ENCODE data around the gene SAV1.
"Not testable (repeated sequence)": the region's sequence is repeated elsewhere in the genome, so short reads cannot be mapped to it uniquely, and the experiment has no call there.

Gene SAV1

DNA sequence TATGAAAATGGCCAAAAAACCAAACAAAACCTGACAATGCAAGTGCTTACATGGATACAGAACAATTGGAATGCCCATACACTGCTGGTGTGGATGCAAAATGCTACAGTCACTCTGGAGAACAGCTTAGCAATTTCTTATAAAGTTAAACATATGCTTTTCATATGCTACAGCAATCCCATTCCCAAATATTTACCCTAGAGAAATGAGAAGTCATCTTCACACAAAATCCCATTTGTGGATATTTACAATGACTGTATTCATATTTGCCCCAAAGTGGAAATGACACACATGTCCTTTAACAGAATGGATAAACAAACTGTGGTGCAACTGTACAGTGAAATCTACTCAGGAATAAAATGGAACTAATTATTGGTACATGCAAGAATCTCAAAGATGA lies 20.4 kb downstream of the SAV1 start:
- H3K9me3 ChIP-seq, result no peaks in the 10 kb centered on the region
- no peaks in the 10 kb centered on the region for H3K27me3 ChIP-seq
- no peak overlapping the region for H3K27ac ChIP-seq
- TF ChIP-seq, protein P1, sequence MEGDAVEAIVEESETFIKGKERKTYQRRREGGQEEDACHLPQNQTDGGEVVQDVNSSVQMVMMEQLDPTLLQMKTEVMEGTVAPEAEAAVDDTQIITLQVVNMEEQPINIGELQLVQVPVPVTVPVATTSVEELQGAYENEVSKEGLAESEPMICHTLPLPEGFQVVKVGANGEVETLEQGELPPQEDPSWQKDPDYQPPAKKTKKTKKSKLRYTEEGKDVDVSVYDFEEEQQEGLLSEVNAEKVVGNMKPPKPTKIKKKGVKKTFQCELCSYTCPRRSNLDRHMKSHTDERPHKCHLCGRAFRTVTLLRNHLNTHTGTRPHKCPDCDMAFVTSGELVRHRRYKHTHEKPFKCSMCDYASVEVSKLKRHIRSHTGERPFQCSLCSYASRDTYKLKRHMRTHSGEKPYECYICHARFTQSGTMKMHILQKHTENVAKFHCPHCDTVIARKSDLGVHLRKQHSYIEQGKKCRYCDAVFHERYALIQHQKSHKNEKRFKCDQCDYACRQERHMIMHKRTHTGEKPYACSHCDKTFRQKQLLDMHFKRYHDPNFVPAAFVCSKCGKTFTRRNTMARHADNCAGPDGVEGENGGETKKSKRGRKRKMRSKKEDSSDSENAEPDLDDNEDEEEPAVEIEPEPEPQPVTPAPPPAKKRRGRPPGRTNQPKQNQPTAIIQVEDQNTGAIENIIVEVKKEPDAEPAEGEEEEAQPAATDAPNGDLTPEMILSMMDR (IDR thresholded peaks at IDR 0.05), result no peak
- no peaks in the 10 kb centered on the region for H3K36me3 ChIP-seq
- H3K4me1 ChIP-seq (ENCODE audit: control insufficient read depth in 1 of 2, insufficient read depth in 1 of 2, low read depth in 1 of 2, low read length in 1 of 2), result no peaks in the 10 kb centered on the region
- H3K4me3 ChIP-seq (ENCODE audit: low read depth in 1 of 2, low read length in 1 of 2), result no peak overlapping the region

DNA sequence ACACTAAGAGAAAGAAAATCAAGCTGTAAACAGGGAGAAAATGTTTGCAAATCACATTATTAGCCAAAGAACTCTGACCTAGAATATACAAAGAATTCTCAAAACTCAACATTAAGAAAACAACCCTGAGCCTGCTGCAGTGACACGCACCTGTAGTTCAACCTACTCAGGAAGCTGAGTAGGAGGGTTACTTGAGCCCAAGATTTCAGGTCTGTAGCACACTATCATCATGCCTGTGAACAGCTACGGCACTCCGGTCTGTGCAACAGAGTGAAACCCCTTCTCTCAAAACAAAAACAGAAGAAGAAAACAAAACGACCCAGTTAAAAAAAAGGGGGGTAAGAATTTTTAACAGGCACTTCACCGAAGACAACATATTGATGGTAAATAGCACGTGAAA lies 20.8 kb downstream of the SAV1 start:
- TF ChIP-seq, protein P1 (IDR thresholded peaks at IDR 0.05), result no peak
- Histone ChIP-seq H3K9me3 (no peaks in the 10 kb centered on the region), H3K4me3 (ENCODE audit: low read depth in 1 of 2, low read length in 1 of 2) (no peak overlapping the region), H3K4me1 (ENCODE audit: control insufficient read depth in 1 of 2, insufficient read depth in 1 of 2, low read depth in 1 of 2, low read length in 1 of 2) (no peaks in the 10 kb centered on the region), H3K27ac (no peak overlapping the region), H3K27me3 (no peaks in the 10 kb centered on the region), H3K36me3 (no peaks in the 10 kb centered on the region)

DNA sequence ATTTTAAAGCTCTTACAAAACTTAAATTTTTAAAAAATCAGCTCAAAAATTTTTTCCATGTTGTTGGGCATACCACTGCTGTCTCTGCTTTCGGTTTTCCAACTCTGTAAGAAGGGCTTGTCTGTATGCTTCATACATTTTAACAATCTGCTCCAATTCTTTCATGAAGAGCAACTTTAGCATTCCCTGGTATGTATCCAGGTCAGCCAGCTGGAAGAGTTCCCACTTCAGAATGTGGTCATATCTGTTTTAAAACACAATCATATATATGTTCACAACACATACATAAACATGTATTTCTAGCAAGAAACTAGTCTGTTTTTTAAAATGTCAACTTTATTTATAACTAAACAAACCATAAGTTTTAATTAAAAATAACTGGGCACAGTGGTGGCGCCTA lies 33.0 kb downstream of the SAV1 start:
- Histone ChIP-seq H3K9me3 (no peaks in the 10 kb centered on the region), H3K36me3 (no peaks in the 10 kb centered on the region), H3K27ac (no peak overlapping the region), H3K4me3 (ENCODE audit: low read depth in 1 of 2, low read length in 1 of 2) (no peak overlapping the region), H3K27me3 (no peaks in the 10 kb centered on the region), H3K4me1 (ENCODE audit: control insufficient read depth in 1 of 2, insufficient read depth in 1 of 2, low read depth in 1 of 2, low read length in 1 of 2) (no peaks in the 10 kb centered on the region)
- TF ChIP-seq, protein P1 (IDR thresholded peaks at IDR 0.05), result no peak

DNA sequence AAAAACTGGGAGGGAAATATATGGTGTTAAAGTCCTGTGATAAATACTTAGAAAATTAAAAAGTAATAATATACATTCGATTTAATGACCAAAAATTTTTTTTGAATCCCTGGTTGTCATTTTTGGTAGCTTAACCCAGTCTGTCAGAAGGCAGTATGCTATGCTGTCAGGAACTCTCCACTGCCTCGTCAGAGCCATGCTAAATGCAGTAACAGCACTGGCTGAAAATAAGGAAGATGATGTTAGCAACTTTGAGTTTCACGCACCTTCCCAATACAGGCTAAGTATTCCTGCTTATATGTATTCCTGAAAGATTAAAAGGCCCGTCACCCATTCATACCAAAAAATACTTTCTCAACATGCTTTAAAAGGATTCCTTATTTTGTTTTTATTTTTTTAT lies 34.2 kb downstream of the SAV1 start:
- TF ChIP-seq, protein P1 (IDR thresholded peaks at IDR 0.05), result no peak
- H3K4me1 ChIP-seq (ENCODE audit: control insufficient read depth in 1 of 2, insufficient read depth in 1 of 2, low read depth in 1 of 2, low read length in 1 of 2), result no peaks in the 10 kb centered on the region
- H3K4me3 ChIP-seq (ENCODE audit: low read depth in 1 of 2, low read length in 1 of 2), result no peak overlapping the region
- no peaks in the 10 kb centered on the region for H3K27me3 ChIP-seq
- H3K36me3 ChIP-seq, result no peaks in the 10 kb centered on the region
- H3K9me3 ChIP-seq, result no peaks in the 10 kb centered on the region
- H3K27ac ChIP-seq, result no peak overlapping the region

DNA sequence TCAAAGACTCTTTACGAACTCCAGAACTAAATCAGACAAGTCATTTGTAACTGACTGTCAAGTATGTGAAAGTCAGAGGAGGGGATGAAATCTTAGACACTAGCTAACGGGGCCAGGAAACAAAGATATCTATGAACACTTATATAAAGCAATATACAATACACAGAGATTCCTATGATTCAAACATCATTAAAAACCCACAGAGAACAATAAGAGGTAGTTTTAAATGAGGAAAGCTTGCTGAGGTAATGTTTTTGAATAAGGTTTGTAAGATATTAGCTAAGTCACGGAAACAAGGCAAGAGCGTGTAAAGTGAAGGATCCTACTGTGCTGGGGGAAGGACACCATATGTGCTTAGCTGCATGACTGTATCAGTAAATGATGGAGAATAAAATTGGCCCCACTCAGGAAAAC lies 36.7 kb downstream of the SAV1 start:
- H3K36me3 ChIP-seq, result no peaks in the 10 kb centered on the region
- no peaks in the 10 kb centered on the region for H3K27me3 ChIP-seq
- H3K4me3 ChIP-seq (ENCODE audit: low read depth in 1 of 2, low read length in 1 of 2), result no peak overlapping the region
- H3K27ac ChIP-seq, result no peak overlapping the region
- H3K9me3 ChIP-seq, result no peaks in the 10 kb centered on the region
- TF ChIP-seq, protein P1 (IDR thresholded peaks at IDR 0.05), result no peak
- no peaks in the 10 kb centered on the region for H3K4me1 ChIP-seq (ENCODE audit: control insufficient read depth in 1 of 2, insufficient read depth in 1 of 2, low read depth in 1 of 2, low read length in 1 of 2)

DNA sequence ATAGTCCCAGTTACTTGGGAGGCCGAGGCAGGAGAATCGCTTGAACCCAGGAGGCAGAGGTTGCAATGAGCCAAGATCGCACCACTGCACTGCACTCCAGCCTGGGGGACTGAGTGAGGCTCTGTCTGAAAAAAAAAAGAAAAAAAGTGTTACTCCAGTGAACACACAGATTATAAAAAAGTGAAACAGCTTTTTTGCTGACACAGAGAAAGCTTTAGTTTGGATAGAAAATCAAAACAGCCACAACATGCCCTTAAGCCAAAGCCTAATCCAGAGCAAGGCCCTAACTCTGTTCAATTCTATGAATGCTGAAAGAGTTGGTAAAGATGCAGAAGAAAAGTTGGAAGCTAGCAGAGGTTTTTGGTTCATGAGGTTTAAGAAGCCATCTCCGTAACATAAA lies 43.2 kb downstream of the SAV1 start:
- not testable (repeated sequence) for H3K27me3 ChIP-seq; H3K9me3 ChIP-seq; H3K4me1 ChIP-seq (ENCODE audit: control insufficient read depth in 1 of 2, insufficient read depth in 1 of 2, low read depth in 1 of 2, low read length in 1 of 2); H3K27ac ChIP-seq; H3K36me3 ChIP-seq; H3K4me3 ChIP-seq (ENCODE audit: low read depth in 1 of 2, low read length in 1 of 2)
